Urinary bladder (tissue), 4 donors: ENCODE results near the gene PNRC2. TPM values are rescaled to one million over a fixed set of nuclear protein-coding genes. Genes with fewer than 3 reads are reported as not detected.
"Not testable (repeated sequence)": the region's sequence is repeated elsewhere in the genome, so short reads cannot be mapped to it uniquely, and the experiment has no call there.

ENCODE experiments used
- DNase-seq: peaks from one replicate; pipeline ENCODE4 v3.0.0-alpha.2; 2015; ENCODE audit errors: extremely low spot score
- H3K27ac ChIP-seq: one replicate; pipeline ENCODE4 v1.5.1; 2013; ENCODE audit warnings: low read depth, mild to moderate bottlenecking, moderate library complexity
- H3K36me3 ChIP-seq: one replicate; pipeline ENCODE4 v1.6.1; 2013; ENCODE audit warnings: mild to moderate bottlenecking, moderate library complexity; ENCODE audit not compliant: insufficient read depth
- H3K4me1 ChIP-seq: one replicate; pipeline ENCODE4 v1.6.1; 2013; ENCODE audit warnings: mild to moderate bottlenecking, moderate library complexity; ENCODE audit not compliant: insufficient read depth
- H3K4me3 ChIP-seq: one replicate; pipeline ENCODE4 v1.5.1; 2013; ENCODE audit warnings: low read depth, low read length
- WGBS: extraction: QIAGEN DNeasy Blood & Tissue Kit; methylation state at CpG from one replicate; pipeline ENCODE4 v1.1.7; 2013; 5-methylcytosine and 5-hydroxymethylcytosine counted together
- polyA plus RNA-seq: library from polyadenylated mRNA; stranded (reverse); fragments of 200-250 nt; gene quantifications from one replicate; pipeline ENCODE4 v1.2.3, GENCODE V29; 2013
- total RNA-seq: library from RNA; depleted of rRNA; stranded (reverse); fragments of >200 nt; gene quantifications from one replicate; pipeline ENCODE4 v1.2.3, GENCODE V29; 2014
- donor health status: healthy with polysubstance abuse.
- donor health status: healthy.

Gene PNRC2
- total and polyA plus RNA-seq, 2 donors: 94.0 to 156 TPM

DNA sequence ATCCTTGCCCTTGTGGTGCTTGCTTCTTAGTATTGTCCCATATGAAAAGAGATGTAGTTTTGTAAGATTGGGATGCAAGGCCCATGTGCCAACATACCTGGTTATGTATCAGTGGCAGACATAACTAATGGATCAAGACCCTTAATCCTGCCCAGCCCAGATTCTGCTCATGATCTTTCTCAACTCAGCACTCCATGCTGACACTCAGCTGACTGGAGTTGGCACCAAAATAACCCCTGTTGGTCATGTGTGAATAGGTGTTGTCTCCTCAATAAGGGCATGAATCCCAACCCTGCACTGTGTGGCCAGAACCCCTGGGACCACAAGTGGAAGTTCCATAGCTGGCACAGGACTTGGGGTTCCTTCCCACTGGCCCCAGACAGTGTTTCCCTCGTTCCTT lies 32.5 kb upstream of the PNRC2 start:
- no peak for DNase-seq
- no peak overlapping the region for H3K27ac ChIP-seq
- H3K36me3 ChIP-seq: no peaks in the 10 kb centered on the region
- WGBS: 71% methylated on average over 1 of the region's 1 CpG
- H3K4me3 ChIP-seq: no peak overlapping the region
- H3K4me1 ChIP-seq: no peaks in the 10 kb centered on the region

DNA sequence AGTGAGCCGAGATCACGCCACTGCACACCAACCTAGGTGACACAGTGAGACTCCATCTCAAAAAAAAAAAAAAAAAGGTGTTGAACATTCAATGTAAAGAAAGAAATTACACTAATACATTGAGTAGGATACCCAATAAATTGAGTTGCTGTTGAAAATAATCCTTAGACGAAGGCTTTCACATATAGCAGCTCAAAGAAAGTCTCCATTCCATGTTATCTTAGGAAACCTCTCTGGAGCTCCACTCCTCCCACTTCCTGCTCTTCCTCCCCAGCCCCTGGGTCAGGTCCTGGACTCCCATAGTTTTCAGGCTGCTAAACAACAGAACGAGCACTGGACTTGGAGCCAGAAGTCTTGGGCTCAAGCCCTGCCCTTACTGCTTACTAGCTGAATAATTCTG lies 30.8 kb upstream of the PNRC2 start:
- no peak for DNase-seq
- no peak overlapping the region for H3K4me3 ChIP-seq
- WGBS: 81% methylated on average over 4 of the region's 4 CpGs
- H3K4me1 ChIP-seq: no peaks in the 10 kb centered on the region
- no peaks in the 10 kb centered on the region for H3K36me3 ChIP-seq
- no peak overlapping the region for H3K27ac ChIP-seq

DNA sequence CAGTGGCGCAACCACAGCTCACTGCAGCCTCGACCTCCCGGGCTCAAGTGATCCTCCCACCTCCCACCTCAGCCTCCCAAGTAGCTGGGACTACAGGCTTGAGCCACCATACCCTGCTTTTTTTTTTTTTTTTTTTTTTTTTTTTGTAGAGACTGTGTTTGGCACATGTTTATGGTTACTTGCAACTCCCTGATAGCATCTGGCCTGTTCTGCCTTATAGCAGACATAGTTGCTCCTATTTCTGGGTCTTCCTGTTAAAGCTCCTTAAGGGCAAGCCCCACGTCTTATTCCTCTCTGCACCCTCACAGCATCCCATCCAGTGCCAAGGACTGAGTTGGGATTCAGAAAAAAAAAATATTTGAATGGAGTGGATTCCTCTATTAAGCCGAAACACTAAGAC lies 29.4 kb upstream of the PNRC2 start:
- H3K4me1 ChIP-seq: no peaks in the 10 kb centered on the region
- H3K36me3 ChIP-seq: no peaks in the 10 kb centered on the region
- H3K27ac ChIP-seq: no peak overlapping the region
- H3K4me3 ChIP-seq: no peak overlapping the region
- no peak for DNase-seq
- WGBS: 86% methylated on average over 5 of the region's 5 CpGs

DNA sequence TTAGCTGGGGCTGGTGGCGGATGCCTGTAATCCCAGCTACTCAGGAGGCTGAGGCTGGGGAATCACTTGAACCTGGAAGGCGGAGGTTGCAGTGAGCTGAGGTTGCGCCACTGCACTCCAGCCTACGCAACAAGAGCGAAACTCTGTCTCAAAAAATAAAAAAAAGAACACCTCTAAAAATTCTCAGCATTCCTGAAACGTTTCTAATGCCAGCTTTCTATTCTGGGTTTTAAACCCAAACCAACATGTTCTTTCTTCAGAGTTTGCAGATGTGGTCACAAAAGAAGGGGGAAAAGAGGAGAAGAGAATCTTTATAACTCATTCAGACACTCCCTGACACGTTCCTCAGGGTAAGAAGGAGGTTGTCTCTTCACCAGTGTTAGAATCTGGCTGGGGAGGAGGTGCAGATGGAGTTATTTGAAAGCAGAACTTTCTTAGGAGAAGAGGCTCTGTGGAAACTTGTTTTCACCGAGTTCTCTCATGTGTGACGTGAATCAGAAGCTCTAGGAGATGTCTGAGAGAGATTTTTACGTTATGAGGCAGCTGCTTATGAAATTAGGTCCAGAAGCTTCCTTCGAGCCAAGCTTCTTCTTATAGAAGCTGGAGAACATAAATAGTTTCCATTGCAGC lies 28.7 kb upstream of the PNRC2 start:
- Histone ChIP-seq H3K36me3 (no peaks in the 10 kb centered on the region), H3K4me1 (no peaks in the 10 kb centered on the region), H3K27ac (no peak overlapping the region), H3K4me3 (no peak overlapping the region)
- WGBS: 38% methylated on average over 11 of the region's 11 CpGs
- no peak for DNase-seq

DNA sequence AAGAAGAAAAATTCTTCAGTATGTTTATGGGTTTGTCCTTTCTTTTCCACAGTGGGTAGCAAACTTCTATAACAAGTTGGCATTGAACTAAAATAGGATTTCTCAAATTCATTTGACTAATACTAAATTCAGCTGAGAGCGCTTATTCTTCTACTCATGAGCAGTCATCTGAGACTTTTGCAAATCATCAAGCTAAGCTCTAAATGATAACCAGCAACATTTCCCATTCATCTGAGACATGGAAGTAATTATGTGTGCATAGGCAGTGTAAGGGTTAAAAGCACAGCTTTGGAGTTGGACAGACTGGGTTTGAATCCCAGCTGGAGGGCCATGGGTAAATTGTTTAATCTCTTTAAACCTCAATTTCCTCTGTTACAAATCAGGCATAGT lies 28.1 kb upstream of the PNRC2 start:
- 65% methylated on average over 1 of the region's 1 CpG for WGBS
- no peak overlapping the region for H3K4me3 ChIP-seq
- no peaks in the 10 kb centered on the region for H3K4me1 ChIP-seq
- no peak for DNase-seq
- no peak overlapping the region for H3K27ac ChIP-seq
- H3K36me3 ChIP-seq: no peaks in the 10 kb centered on the region

DNA sequence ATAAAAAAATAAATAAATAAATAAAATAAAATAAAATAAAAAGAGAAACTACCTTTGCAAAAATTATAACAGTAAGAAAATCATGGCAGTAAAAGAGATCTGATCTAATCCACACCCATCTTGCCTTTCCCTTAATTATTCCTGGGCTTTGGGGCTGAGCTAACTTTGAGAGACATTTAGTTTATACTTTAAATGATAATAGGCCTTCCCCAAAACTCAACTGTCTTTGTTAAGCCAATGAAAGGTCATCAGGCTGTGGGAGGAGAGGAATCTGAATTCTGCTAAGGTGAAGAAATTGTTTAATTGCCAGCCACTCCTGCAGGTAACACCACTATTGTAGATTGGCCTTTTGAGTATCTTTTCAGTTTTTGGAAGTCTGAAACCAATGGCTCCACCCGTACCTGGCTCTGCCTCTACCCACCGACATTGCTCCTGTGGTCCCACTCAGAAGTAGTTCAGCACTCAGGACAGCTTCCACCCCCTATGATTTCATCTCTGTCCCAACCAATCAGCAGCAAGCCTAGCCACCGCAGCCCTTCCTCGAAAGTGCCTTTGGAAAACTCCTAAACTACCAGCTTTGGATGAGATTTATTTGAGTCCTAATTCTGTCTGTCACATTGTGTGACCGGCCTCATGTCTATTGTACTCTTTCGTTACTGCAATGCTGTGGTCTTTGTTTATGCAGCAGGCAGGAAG lies 23.0 kb upstream of the PNRC2 start:
- Histone ChIP-seq H3K36me3 (no peaks in the 10 kb centered on the region), H3K27ac (no peak overlapping the region), H3K4me1 (no peaks in the 10 kb centered on the region), H3K4me3 (no peak overlapping the region)
- no peak for DNase-seq
- 36% methylated on average over 6 of the region's 6 CpGs for WGBS

DNA sequence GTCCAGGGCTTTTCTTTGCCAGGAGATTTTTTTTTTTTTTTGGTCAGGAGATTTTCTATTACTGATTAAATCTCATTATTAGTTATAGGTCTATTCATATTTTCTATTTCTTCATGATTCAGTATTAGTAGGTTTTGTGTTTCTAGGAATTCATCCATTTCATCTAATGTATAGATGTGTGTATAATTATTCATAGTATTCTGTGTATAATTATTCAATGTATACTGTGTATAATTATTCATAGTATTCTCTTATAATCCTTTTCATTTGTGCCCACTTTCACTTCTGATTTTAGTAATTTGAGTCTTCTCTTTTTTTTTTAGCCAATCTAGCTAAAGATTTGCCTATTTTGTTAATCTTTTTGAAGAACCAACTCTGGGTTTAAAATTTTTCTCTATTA lies 12.3 kb upstream of the PNRC2 start:
- Histone ChIP-seq H3K4me3 (no peak overlapping the region), H3K36me3 (no peaks in the 10 kb centered on the region), H3K27ac (no peak overlapping the region), H3K4me1 (no peaks in the 10 kb centered on the region)
- DNase-seq: no peak

DNA sequence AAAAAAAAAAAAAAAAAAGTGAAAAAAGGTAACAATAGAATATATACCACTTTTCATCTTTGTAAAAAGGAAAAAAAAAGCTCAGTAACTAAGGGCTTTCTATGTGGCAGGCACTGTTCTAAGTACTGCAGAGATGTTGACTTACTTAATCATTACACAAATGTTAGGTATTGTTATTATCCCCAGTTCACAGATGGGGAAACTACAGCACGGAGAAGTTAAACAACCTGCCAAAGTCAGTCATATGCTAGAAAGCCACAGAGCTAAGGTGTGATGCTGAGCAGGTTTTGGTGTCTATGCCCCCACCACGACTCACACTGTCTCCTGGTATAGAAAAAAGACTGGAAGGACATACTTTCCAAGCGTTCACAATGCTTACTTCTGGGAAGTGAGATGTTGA lies 6.6 kb upstream of the PNRC2 start:
- WGBS: 72% methylated on average over 3 of the region's 3 CpGs
- H3K36me3 ChIP-seq: no peaks in the 10 kb centered on the region
- DNase-seq: no peak
- no peaks in the 10 kb centered on the region for H3K4me1 ChIP-seq
- H3K4me3 ChIP-seq: no peak overlapping the region
- H3K27ac ChIP-seq: no peak overlapping the region

DNA sequence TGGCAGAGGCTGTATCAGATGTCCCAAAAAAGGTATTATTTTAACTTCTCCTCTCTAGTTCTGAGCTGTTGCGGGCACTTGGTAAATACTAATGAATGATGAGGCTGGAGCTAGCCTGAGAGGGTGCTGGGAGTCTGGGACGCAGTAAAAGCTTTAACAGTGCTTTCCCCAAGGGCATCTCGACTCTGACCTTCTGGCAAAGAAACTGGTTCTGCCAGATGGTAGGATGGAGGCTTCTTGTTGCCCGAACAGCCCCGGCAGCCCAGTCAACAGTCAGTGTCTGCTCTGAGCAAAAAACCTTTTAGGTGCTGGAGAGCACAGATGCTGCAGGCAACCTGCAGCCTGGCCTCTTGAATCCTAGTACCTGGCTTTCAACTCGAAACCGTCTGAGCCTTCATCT lies 2.5 kb upstream of the PNRC2 start:
- Histone ChIP-seq H3K36me3 (no peaks in the 10 kb centered on the region), H3K4me3 (no peak overlapping the region), H3K4me1 (no peaks in the 10 kb centered on the region), H3K27ac (no peak overlapping the region)
- DNase-seq: no peak
- WGBS: 60% methylated on average over 7 of the region's 7 CpGs

DNA sequence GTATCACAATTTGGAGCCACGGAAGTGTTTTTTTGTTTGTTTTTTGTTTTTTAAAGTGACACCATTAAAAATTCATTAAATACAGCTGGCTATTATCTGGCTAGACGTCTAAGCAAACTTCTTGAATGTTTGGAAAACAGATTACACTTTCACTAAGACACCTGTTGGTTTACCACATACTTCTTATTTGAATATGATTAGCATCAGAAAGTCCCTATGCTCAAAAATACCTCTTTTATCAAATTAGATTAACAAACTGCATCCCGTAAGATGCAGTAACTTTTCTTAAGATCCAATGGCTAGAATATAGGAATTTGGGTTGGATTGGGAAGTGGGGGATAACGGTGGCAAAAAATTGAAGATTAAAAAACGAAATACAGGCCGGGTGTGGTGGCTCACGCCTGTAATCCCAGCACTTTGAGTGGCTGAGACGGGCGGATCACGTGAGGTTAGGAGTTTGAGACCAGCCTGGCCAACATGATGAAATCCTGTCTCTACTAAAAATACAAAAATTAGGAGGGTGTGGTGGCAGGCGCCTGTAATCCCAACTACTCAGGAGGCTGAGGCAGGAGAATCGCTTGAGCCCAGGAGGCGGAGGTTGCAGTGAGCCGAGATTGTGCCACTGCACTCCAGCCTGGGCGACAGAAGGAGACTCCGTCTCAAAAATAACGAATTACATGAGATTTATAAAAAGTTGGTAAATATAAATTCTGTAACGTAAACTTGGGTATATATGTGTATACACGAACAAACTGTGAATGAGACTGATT lies 1.4 kb upstream of the PNRC2 start:
- 50% methylated on average over 19 of the region's 19 CpGs for WGBS
- not testable (repeated sequence) for H3K4me1 ChIP-seq, DNase-seq, H3K36me3 ChIP-seq
- Histone ChIP-seq H3K4me3 (peak overlapping the region; percentile 63), H3K27ac (peak overlapping the region; percentile 98)

DNA sequence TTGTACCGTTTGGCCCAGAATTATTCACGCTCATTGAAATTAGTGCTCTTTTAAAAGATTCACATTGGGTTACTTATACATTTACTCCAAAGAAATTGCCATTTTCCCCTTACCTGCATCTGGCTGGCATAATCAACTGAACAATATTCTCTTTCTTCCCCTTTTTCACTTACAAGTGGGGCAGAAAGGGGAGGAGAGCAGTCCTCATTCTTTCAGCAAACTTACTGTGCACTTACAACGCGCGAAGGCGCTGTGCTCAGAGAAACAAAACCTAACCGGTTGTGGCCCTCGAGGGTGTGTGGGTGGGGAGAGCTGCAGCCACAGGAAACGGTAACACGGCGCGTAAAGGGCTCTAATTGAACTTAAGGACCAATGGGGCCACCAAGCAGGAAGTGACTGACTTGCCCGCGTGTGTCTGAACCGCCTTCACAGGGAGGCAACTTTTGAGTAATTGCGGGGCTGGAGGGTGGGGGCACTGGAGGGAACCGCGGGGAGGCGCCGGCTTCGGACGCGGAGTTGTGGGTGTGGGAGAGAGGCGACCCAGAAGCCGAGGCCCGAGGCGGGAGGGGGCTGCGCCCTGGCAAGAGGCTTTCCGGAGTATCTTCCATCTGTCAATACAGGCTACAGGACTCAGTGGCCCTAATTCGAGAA lies 693 bp upstream of the PNRC2 start:
- peak; percentile 80 for DNase-seq
- Histone ChIP-seq H3K4me3 (peak overlapping the region; percentile 63), H3K27ac (peak overlapping the region; percentile 98), H3K4me1 (no peaks in the 10 kb centered on the region), H3K36me3 (no peaks in the 10 kb centered on the region)
- WGBS: 1% methylated on average over 30 of the region's 30 CpGs

DNA sequence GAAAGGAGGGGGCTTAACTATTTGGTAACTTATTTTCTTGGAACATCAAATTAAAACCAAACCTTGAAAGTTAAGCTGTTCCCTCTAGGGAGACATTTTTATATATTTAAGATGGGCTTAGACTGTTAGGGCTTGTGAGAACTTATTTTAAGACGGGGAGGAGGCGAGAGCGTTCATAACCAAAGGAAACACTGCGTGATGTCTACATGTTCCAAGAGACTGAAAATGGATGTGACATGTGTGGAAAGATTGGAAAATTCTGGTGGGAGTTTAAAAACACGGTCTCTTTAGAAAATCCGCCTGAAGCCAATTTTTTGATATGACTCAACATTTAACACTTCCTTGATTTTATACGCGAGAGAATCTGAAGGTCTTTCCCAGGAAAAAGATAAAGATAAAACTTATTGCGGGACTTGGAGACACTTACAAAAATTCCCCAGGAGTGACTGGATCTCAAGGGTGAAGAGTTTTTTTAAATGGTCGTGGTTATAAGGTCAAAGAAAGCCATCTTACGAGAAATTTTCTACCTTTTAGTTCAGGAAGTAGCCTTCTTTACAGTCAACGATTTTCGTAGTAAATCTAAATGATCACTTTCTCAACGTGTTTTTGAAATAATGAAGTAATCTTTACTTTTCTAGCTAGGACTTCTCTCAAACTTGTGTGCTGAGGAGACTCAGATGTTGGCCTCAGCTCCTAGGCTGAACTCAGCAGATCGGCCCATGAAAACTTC lies 828 bp downstream of the PNRC2 start:
- no peaks in the 10 kb centered on the region for H3K4me1 ChIP-seq
- H3K27ac ChIP-seq: peak overlapping the region; percentile 99
- H3K4me3 ChIP-seq: peak overlapping the region; percentile 63
- WGBS: under 1% methylated on average over 15 of the region's 15 CpGs
- H3K36me3 ChIP-seq: no peaks in the 10 kb centered on the region
- DNase-seq: no peak

DNA sequence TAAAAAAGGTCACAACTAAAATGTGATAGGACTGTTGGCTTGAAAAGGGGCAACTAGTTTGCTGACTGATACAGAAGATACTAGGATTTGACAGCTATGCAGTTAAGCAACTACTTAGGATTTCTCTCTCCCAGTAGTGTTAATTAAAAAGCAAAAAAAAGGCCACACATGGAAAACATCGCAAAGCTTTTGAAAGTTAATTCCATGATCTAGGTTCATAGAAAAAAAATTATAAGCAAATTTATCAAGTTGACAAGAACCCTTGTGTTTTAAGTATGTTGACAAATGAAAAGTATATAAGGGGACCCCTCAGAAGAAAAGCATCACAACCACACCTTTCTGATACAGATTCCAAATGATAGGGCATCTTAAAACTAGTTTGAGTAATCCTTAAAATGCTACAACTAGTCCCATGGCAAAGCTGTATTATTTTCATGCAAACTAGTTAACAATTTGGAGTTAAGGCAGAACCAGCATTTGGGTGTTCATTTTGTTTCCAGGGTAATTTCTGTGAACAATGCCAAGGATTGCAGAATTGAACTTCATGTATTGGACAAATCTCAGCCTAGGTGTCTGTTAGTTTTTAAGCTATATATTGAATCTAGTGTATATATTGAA lies 4.1 kb downstream of the PNRC2 start:
- no peaks in the 10 kb centered on the region for H3K4me1 ChIP-seq
- no peaks in the 10 kb centered on the region for H3K36me3 ChIP-seq
- no peak overlapping the region for H3K4me3 ChIP-seq
- DNase-seq: no peak
- 83% methylated on average over 1 of the region's 1 CpG for WGBS
- no peak overlapping the region for H3K27ac ChIP-seq
